Erythroblast (primary cell): ENCODE measurements around the gene CAMKMT.

Experiments
- GATA1 ChIP-seq: IDR thresholded peaks from 2 replicates; pipeline ENCODE4 v1.6.1; 2011; ENCODE audit warnings: low read depth, mild to moderate bottlenecking, control low read depth, low read length, moderate library complexity
- POLR2A ChIP-seq: IDR thresholded peaks from 2 replicates; pipeline ENCODE4 v1.6.1; 2011; ENCODE audit warnings: mild to moderate bottlenecking, low read length

GRCh38 chr2:44817673-44818335 is 456.1 kb downstream of the CAMKMT start:
- TF ChIP-seq POLR2A: no peak
- no peak for TF ChIP-seq GATA1
